H9 (cell line): ENCODE data around the gene SCGB2B2. TPM values are rescaled to one million over a fixed set of nuclear protein-coding genes. Genes with fewer than 3 reads are reported as not detected.

Source experiments
- DNase-seq: peaks from one replicate; pipeline ENCODE4 v3.0.0-alpha.2; 2017
- H2AFZ ChIP-seq: one replicate; pipeline ENCODE4 v1.6.1; 2013; ENCODE audit warnings: mild to moderate bottlenecking, low read length, control low read depth, moderate library complexity
- H2AK5ac ChIP-seq: 2 replicates; pipeline ENCODE4 v1.6.1; 2013; ENCODE audit warnings: low read length, control low read depth, mixed read lengths; ENCODE audit not compliant: insufficient read length
- H2BK120ac ChIP-seq: one replicate; pipeline ENCODE4 v1.6.1; 2013; ENCODE audit warnings: low read depth, mild to moderate bottlenecking, low read length, control low read depth, inconsistent platforms; ENCODE audit not compliant: poor library complexity, severe bottlenecking
- H2BK12ac ChIP-seq: 2 replicates; pipeline ENCODE4 v1.6.1; 2013; ENCODE audit warnings: low read length, control low read depth, mixed read lengths, low read depth; ENCODE audit not compliant: insufficient read length
- H2BK15ac ChIP-seq: 2 replicates; pipeline ENCODE4 v1.6.1; 2013; ENCODE audit warnings: low read depth, low read length, control low read depth
- H2BK20ac ChIP-seq: one replicate; pipeline ENCODE4 v1.6.1; 2013; ENCODE audit warnings: low read depth, mild to moderate bottlenecking, low read length, control low read depth, inconsistent platforms; ENCODE audit not compliant: poor library complexity, severe bottlenecking
- H2BK5ac ChIP-seq: 2 replicates; pipeline ENCODE4 v1.6.1; 2013; ENCODE audit warnings: low read length, control low read depth, mixed read lengths; ENCODE audit not compliant: insufficient read length
- H3K14ac ChIP-seq: 2 replicates; pipeline ENCODE4 v1.6.1; 2013; ENCODE audit warnings: low read length, control low read depth; ENCODE audit not compliant: insufficient read depth
- H3K18ac ChIP-seq: 2 replicates; pipeline ENCODE4 v1.6.1; 2013; ENCODE audit warnings: low read depth, mild to moderate bottlenecking, mixed read lengths, low read length, control low read depth; ENCODE audit not compliant: insufficient read length
- H3K23ac ChIP-seq: 2 replicates; pipeline ENCODE4 v1.6.1; 2013; ENCODE audit warnings: low read length, control low read depth, mixed read lengths, low read depth; ENCODE audit not compliant: insufficient read length
- H3K23me2 ChIP-seq: 2 replicates; pipeline ENCODE4 v1.6.1; 2013; ENCODE audit warnings: low read depth, mild to moderate bottlenecking, mixed read lengths, low read length, control low read depth; ENCODE audit not compliant: insufficient read length, poor library complexity, severe bottlenecking
- H3K27ac ChIP-seq: 2 replicates; pipeline ENCODE4 v1.5.1; 2013; ENCODE audit warnings: low read length, control low read depth, mixed read lengths, low read depth; ENCODE audit not compliant: insufficient read length
- H3K27me3 ChIP-seq: 2 replicates; pipeline ENCODE4 v1.6.1; 2013; ENCODE audit warnings: low read length, control low read depth, inconsistent platforms; ENCODE audit not compliant: insufficient read depth
- H3K4ac ChIP-seq: 2 replicates; pipeline ENCODE4 v1.6.1; 2013; ENCODE audit warnings: low read depth, mild to moderate bottlenecking, control low read depth, inconsistent platforms, low read length, moderate library complexity
- H3K4me1 ChIP-seq: 2 replicates; pipeline ENCODE4 v1.6.1; 2013; ENCODE audit warnings: low read length, control low read depth, inconsistent platforms; ENCODE audit not compliant: insufficient read depth
- H3K4me2 ChIP-seq: 2 replicates; pipeline ENCODE4 v1.6.1; 2013; ENCODE audit warnings: low read length, control low read depth, mixed read lengths; ENCODE audit not compliant: insufficient read length, insufficient read depth
- H3K56ac ChIP-seq: 2 replicates; pipeline ENCODE4 v1.6.1; 2013; ENCODE audit warnings: low read depth, mild to moderate bottlenecking, mixed read lengths, low read length, control low read depth; ENCODE audit not compliant: insufficient read length
- H3K79me1 ChIP-seq: 2 replicates; pipeline ENCODE4 v1.6.1; 2013; ENCODE audit warnings: low read depth, mild to moderate bottlenecking, moderate library complexity, low read length, control low read depth, inconsistent platforms; ENCODE audit not compliant: insufficient read depth, poor library complexity, severe bottlenecking
- H3K79me2 ChIP-seq: 2 replicates; pipeline ENCODE4 v1.6.1; 2013; ENCODE audit warnings: low read length, control low read depth, inconsistent platforms; ENCODE audit not compliant: insufficient read depth
- H3K9ac ChIP-seq: 2 replicates; pipeline ENCODE4 v1.6.1; 2013; ENCODE audit warnings: low read length, control low read depth, mixed read lengths; ENCODE audit not compliant: insufficient read length; ENCODE audit errors: extremely low read depth
- H3K9me3 ChIP-seq: one replicate; pipeline ENCODE4 v1.6.1; 2013; ENCODE audit warnings: low read depth, low read length, inconsistent platforms; ENCODE audit not compliant: control insufficient read depth
- H3T11ph ChIP-seq: one replicate; pipeline ENCODE4 v1.6.1; 2013; ENCODE audit warnings: mild to moderate bottlenecking, low read length, control low read depth, inconsistent platforms
- H4K20me1 ChIP-seq: one replicate; pipeline ENCODE4 v1.6.1; 2013; ENCODE audit not compliant: control insufficient read depth, insufficient read length, insufficient read depth
- H4K5ac ChIP-seq: 2 replicates; pipeline ENCODE4 v1.6.1; 2013; ENCODE audit warnings: low read depth, mild to moderate bottlenecking, mixed read lengths, low read length, control low read depth; ENCODE audit not compliant: insufficient read length
- H4K8ac ChIP-seq: replicated peaks from 2 replicates; pipeline ENCODE4 v1.6.1; 2013; ENCODE audit warnings: low read length, control low read depth, mixed read lengths, low read depth; ENCODE audit not compliant: insufficient read length
- H4K91ac ChIP-seq: 2 replicates; pipeline ENCODE4 v1.6.1; 2013; ENCODE audit warnings: low read depth, mild to moderate bottlenecking, moderate library complexity, mixed read lengths, low read length, control low read depth; ENCODE audit not compliant: insufficient read length
- H3K27ac Mint-ChIP-seq, 3 experiments: 2 replicates in 2 of 3; 3 replicates in 1 of 3; pipeline ENCODE4 v1.8.0; 2020 to 2021; ENCODE audit warnings: mixed read lengths in 3 of 3, mild to moderate bottlenecking in 1 of 3, moderate library complexity in 1 of 3
- H3K27me3 Mint-ChIP-seq: 2 replicates; pipeline ENCODE4 v1.8.0; 2021; ENCODE audit warnings: low read depth, mild to moderate bottlenecking, moderate library complexity, mixed read lengths
- H3K36me3 Mint-ChIP-seq, 3 experiments: 2 replicates in 2 of 3; 3 replicates in 1 of 3; pipeline ENCODE4 v1.8.0; 2020 to 2021; ENCODE audit warnings: low read depth in 3 of 3, mixed read lengths in 3 of 3; ENCODE audit not compliant: insufficient read depth in 1 of 3
- H3K4me1 Mint-ChIP-seq, 2 experiments: 2 replicates each; pipeline ENCODE4 v1.8.0; 2020; ENCODE audit warnings: mixed read lengths in 2 of 2
- H3K4me3 Mint-ChIP-seq, 2 experiments: 2 replicates in 1 of 2; 3 replicates in 1 of 2; pipeline ENCODE4 v1.8.0; 2020 to 2021; ENCODE audit warnings: mild to moderate bottlenecking in 2 of 2, mixed read lengths in 2 of 2, moderate library complexity in 1 of 2
- H3K9me3 Mint-ChIP-seq, 2 experiments: 2 replicates in 1 of 2; 3 replicates in 1 of 2; pipeline ENCODE4 v1.8.0; 2020; ENCODE audit warnings: mild to moderate bottlenecking in 2 of 2, mixed read lengths in 2 of 2, moderate library complexity in 1 of 2
- WGBS: extraction: QIAGEN DNeasy Blood & Tissue Kit; methylation state at CpG from one replicate; pipeline ENCODE4 v1.1.7; 2013; ENCODE audit warnings: missing lambda C conversion rate, low lambda C conversion rate, mixed read lengths; ENCODE audit not compliant: insufficient read length; ENCODE audit errors: extremely low coverage; 5-methylcytosine and 5-hydroxymethylcytosine counted together
- total RNA-seq: library from RNA; stranded (reverse); gene quantifications from 2 replicates; pipeline ENCODE4 v1.2.1, GENCODE V29; 2021
- TF ChIP-seq, protein P1 (sequence below): fragments of 200-600 bp; sonication (generic); conservative IDR thresholded peaks from 3 replicates; pipeline ENCODE4 v1.8.0; 2021; ENCODE audit warnings: antibody characterized with exemption, mild to moderate bottlenecking

SCGB2B2 gene
- total RNA-seq, 1 experiment from 2014 or later = not detected

DNA sequence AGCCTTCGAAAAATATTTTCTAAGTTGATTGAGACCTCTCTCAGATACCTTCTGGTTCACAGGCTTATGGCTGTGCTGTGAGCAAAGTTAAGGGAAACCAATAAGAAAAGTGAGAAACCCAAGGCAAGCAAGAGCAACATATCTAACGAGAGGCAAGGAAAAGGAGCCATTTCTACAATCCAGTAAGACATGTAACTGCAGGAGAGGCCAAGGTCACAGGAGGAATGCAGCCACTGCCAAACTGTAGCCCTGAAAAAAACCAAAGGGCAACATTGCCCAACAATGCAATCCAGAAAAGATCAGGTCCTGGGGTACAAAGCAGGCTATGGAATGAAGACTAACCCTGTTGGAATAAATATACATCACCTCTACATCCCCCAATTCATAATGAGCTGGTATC is 21.3 kb downstream of the SCGB2B2 start:
- Histone ChIP-seq H4K20me1 (no peaks in the 10 kb centered on the region), H2AFZ (no peak overlapping the region), H3K27ac (no peak overlapping the region), H3K56ac (no peak overlapping the region), H3K4me2 (no peak overlapping the region), H3K79me1 (no peaks in the 10 kb centered on the region), H3K18ac (no peak overlapping the region), H2AK5ac (no peak overlapping the region), H3T11ph (no peak overlapping the region), H3K23ac (no peak overlapping the region), H4K91ac (no peak overlapping the region), H2BK15ac (no peak overlapping the region), H3K14ac (no peak overlapping the region), H2BK20ac (no peak overlapping the region), H3K9me3 (no peaks in the 10 kb centered on the region), H3K23me2 (no peaks in the 10 kb centered on the region), H2BK12ac (no peak overlapping the region), H2BK5ac (no peak overlapping the region), H3K27me3 (no peaks in the 10 kb centered on the region), H3K9ac (no peak overlapping the region), H4K8ac (no peak overlapping the region), H2BK120ac (no peak overlapping the region), H3K4ac (no peak overlapping the region), H4K5ac (no peak overlapping the region), H3K4me1 (no peaks in the 10 kb centered on the region), H3K79me2 (no peaks in the 10 kb centered on the region)
- Mint-ChIP-seq H3K4me3 (no peak overlapping the region), H3K27me3 (peaks cover 31% of the 10 kb centered on the region), H3K36me3 (peaks cover 0 to 3% (median 2%) of the 10 kb centered on the region in 3 experiments; a peak in 2 of 7 replicates), H3K9me3 (peaks cover 45 to 88% of the 10 kb centered on the region in 2 experiments), H3K27ac (no peak overlapping the region), H3K4me1 (peaks cover 0 to 4% of the 10 kb centered on the region in 2 experiments; a peak in 2 of 4 replicates)
- TF ChIP-seq, protein P1, sequence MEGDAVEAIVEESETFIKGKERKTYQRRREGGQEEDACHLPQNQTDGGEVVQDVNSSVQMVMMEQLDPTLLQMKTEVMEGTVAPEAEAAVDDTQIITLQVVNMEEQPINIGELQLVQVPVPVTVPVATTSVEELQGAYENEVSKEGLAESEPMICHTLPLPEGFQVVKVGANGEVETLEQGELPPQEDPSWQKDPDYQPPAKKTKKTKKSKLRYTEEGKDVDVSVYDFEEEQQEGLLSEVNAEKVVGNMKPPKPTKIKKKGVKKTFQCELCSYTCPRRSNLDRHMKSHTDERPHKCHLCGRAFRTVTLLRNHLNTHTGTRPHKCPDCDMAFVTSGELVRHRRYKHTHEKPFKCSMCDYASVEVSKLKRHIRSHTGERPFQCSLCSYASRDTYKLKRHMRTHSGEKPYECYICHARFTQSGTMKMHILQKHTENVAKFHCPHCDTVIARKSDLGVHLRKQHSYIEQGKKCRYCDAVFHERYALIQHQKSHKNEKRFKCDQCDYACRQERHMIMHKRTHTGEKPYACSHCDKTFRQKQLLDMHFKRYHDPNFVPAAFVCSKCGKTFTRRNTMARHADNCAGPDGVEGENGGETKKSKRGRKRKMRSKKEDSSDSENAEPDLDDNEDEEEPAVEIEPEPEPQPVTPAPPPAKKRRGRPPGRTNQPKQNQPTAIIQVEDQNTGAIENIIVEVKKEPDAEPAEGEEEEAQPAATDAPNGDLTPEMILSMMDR = no peak
- no peak for DNase-seq
- WGBS = no CpG with 5 or more reads among the region's 2 CpGs
